Trophoblast cell (in vitro differentiated cells and primary cell): Measurements from ENCODE around the gene ORC5.

ENCODE experiments used
- DNase-seq, 2 donors: peaks; one replicate each; pipeline ENCODE4 v3.0.0-alpha.2; 2016
- H2AFZ ChIP-seq: 2 replicates; pipeline ENCODE4 v1.6.1; 2013; ENCODE audit warnings: low read length, moderate library complexity, mild to moderate bottlenecking; ENCODE audit not compliant: insufficient read depth, poor library complexity
- H2AK5ac ChIP-seq: 2 replicates; pipeline ENCODE4 v1.6.1; 2013; ENCODE audit warnings: mild to moderate bottlenecking, low read length
- H2BK120ac ChIP-seq: 2 replicates; pipeline ENCODE4 v1.6.1; 2013; ENCODE audit warnings: low read length, mild to moderate bottlenecking, moderate library complexity; ENCODE audit not compliant: insufficient read depth, poor library complexity
- H2BK12ac ChIP-seq: 2 replicates; pipeline ENCODE4 v1.6.1; 2013; ENCODE audit warnings: mild to moderate bottlenecking, low read length, moderate library complexity
- H2BK5ac ChIP-seq: 2 replicates; pipeline ENCODE4 v1.6.1; 2013; ENCODE audit warnings: low read length, low read depth, moderate library complexity, mild to moderate bottlenecking; ENCODE audit not compliant: poor library complexity
- H3K14ac ChIP-seq: 2 replicates; pipeline ENCODE4 v1.6.1; 2013; ENCODE audit warnings: mild to moderate bottlenecking, low read length
- H3K18ac ChIP-seq: 2 replicates; pipeline ENCODE4 v1.6.1; 2013; ENCODE audit warnings: mild to moderate bottlenecking, low read length
- H3K23ac ChIP-seq: 2 replicates; pipeline ENCODE4 v1.6.1; 2013; ENCODE audit warnings: low read length
- H3K27ac ChIP-seq: 2 replicates; pipeline ENCODE4 v1.5.1; 2013; ENCODE audit warnings: low read depth, mild to moderate bottlenecking, inconsistent platforms, low read length, moderate library complexity
- H3K27me3 ChIP-seq: 2 replicates; pipeline ENCODE4 v1.6.1; 2013; ENCODE audit warnings: inconsistent platforms, mild to moderate bottlenecking, low read length, moderate library complexity; ENCODE audit not compliant: insufficient read depth
- H3K36me3 ChIP-seq, 2 experiments: 1 replicate in 1 of 2; 2 replicates in 1 of 2; pipeline ENCODE4 v1.6.1; 2013; ENCODE audit warnings: low read length in 2 of 2, mild to moderate bottlenecking in 2 of 2, moderate library complexity in 1 of 2; ENCODE audit not compliant: insufficient read depth in 2 of 2, control insufficient read depth in 1 of 2
- H3K4ac ChIP-seq: 2 replicates; pipeline ENCODE4 v1.6.1; 2013; ENCODE audit warnings: low read depth, mild to moderate bottlenecking, low read length, moderate library complexity
- H3K4me1 ChIP-seq, 2 experiments: 1 replicate in 1 of 2; 2 replicates in 1 of 2; pipeline ENCODE4 v1.6.1; 2013; ENCODE audit warnings: low read length in 2 of 2, mild to moderate bottlenecking in 2 of 2, moderate library complexity in 1 of 2; ENCODE audit not compliant: insufficient read depth in 2 of 2, control insufficient read depth in 1 of 2
- H3K4me2 ChIP-seq: 2 replicates; pipeline ENCODE4 v1.6.1; 2013; ENCODE audit warnings: inconsistent platforms, mild to moderate bottlenecking, low read length, moderate library complexity
- H3K4me3 ChIP-seq: 2 replicates; pipeline ENCODE4 v1.5.1; 2013; ENCODE audit warnings: mild to moderate bottlenecking, low read depth, low read length, inconsistent platforms
- H3K79me1 ChIP-seq: one replicate; pipeline ENCODE4 v1.6.1; 2013; ENCODE audit warnings: low read length
- H3K79me2 ChIP-seq: 2 replicates; pipeline ENCODE4 v1.6.1; 2013; ENCODE audit warnings: low read length, mild to moderate bottlenecking; ENCODE audit not compliant: control insufficient read depth, insufficient read depth, poor library complexity
- H3K9ac ChIP-seq: 2 replicates; pipeline ENCODE4 v1.6.1; 2013; ENCODE audit warnings: mild to moderate bottlenecking, low read length
- H3K9me3 ChIP-seq: 2 replicates; pipeline ENCODE4 v1.6.1; 2013; ENCODE audit warnings: low read depth, mild to moderate bottlenecking, control low read depth, inconsistent platforms, low read length; ENCODE audit not compliant: insufficient read depth
- H4K12ac ChIP-seq: 2 replicates; pipeline ENCODE4 v1.6.1; 2013; ENCODE audit warnings: low read depth, mild to moderate bottlenecking, low read length, moderate library complexity
- H4K8ac ChIP-seq: 2 replicates; pipeline ENCODE4 v1.6.1; 2013; ENCODE audit warnings: low read depth, mild to moderate bottlenecking, low read length, moderate library complexity
- H4K91ac ChIP-seq: one replicate; pipeline ENCODE4 v1.6.1; 2013; ENCODE audit warnings: low read depth, mild to moderate bottlenecking, low read length, moderate library complexity
- WGBS: extraction: QIAGEN DNeasy Blood & Tissue Kit; methylation state at CpG from one replicate; pipeline ENCODE4 v1.1.7; 2013; ENCODE audit warnings: missing lambda C conversion rate; ENCODE audit not compliant: insufficient read length, insufficient coverage; ENCODE audit errors: extremely low coverage; 5-methylcytosine and 5-hydroxymethylcytosine counted together

The ORC5 gene

DNA sequence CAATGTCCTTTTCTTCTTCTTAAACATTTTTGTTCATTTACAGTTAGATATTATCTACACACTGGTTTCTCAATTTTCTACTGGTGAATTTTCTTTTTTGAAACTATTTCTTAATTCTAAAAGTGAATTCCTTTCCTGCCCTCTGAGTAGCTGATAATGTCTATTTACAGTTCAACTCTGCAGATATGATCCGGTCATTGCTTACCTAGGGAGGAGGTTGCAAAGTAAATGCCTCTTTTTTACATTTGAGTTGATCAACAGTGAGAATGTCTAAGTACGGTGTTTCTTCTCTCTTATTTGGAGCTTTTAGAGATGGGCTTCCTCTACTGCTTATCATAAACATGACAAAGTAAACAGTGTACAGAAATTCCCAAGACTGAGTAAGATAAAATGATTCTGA is 20.6 kb upstream of the ORC5 start:
- Histone ChIP-seq H3K79me1 (no peaks in the 10 kb centered on the region), H3K36me3 (no peaks in the 10 kb centered on the region), H3K27me3 (no peaks in the 10 kb centered on the region), H3K4me1 (no peaks in the 10 kb centered on the region), H4K12ac (no peak overlapping the region), H3K4me2 (no peak overlapping the region), H2BK120ac (no peak overlapping the region), H3K9me3 (no peaks in the 10 kb centered on the region), H3K9ac (no peak overlapping the region), H2BK5ac (no peak overlapping the region), H3K4me3 (no peak overlapping the region), H3K23ac (no peak overlapping the region), H3K4ac (no peak overlapping the region), H3K79me2 (no peaks in the 10 kb centered on the region), H2AFZ (no peak overlapping the region), H3K27ac (no peak overlapping the region), H2BK12ac (no peak overlapping the region), H4K8ac (no peak overlapping the region), H2AK5ac (no peak overlapping the region), H3K18ac (no peak overlapping the region), H4K91ac (no peak overlapping the region), H3K14ac (no peak overlapping the region)
- peak in 1 of 2 donors; percentile 68 for DNase-seq
- WGBS: no CpG with 5 or more reads among the region's 2 CpGs

GRCh38 chr7:104225451-104225850 is 17.6 kb upstream of the ORC5 start:
- no peaks in the 10 kb centered on the region for H3K36me3 ChIP-seq
- H3K27ac ChIP-seq: no peak overlapping the region
- no peak overlapping the region for H3K23ac ChIP-seq
- no peak overlapping the region for H2AK5ac ChIP-seq
- H3K4me2 ChIP-seq: no peak overlapping the region
- no peak overlapping the region for H4K12ac ChIP-seq
- H3K79me2 ChIP-seq: no peaks in the 10 kb centered on the region
- H4K91ac ChIP-seq: no peak overlapping the region
- H3K9me3 ChIP-seq: peaks cover under 1% of the 10 kb centered on the region
- H2BK12ac ChIP-seq: no peak overlapping the region
- no peak overlapping the region for H3K14ac ChIP-seq
- DNase-seq: no peak
- H3K79me1 ChIP-seq: no peaks in the 10 kb centered on the region
- no peak overlapping the region for H2AFZ ChIP-seq
- H3K9ac ChIP-seq: no peak overlapping the region
- H4K8ac ChIP-seq: no peak overlapping the region
- no peak overlapping the region for H2BK120ac ChIP-seq
- H2BK5ac ChIP-seq: no peak overlapping the region
- H3K4me1 ChIP-seq: no peaks in the 10 kb centered on the region
- WGBS: no CpG with 5 or more reads among the region's 1 CpG
- H3K18ac ChIP-seq: no peak overlapping the region
- no peak overlapping the region for H3K4me3 ChIP-seq
- H3K27me3 ChIP-seq: no peaks in the 10 kb centered on the region
- no peak overlapping the region for H3K4ac ChIP-seq

GRCh38 chr7:104217620-104218019 is 9.8 kb upstream of the ORC5 start:
- no peaks in the 10 kb centered on the region for H3K79me1 ChIP-seq
- H2BK12ac ChIP-seq: no peak overlapping the region
- no peak overlapping the region for H3K9ac ChIP-seq
- H3K4me1 ChIP-seq: no peaks in the 10 kb centered on the region
- H3K4ac ChIP-seq: no peak overlapping the region
- peaks cover 2% of the 10 kb centered on the region for H3K9me3 ChIP-seq
- H3K18ac ChIP-seq: no peak overlapping the region
- H3K27ac ChIP-seq: no peak overlapping the region
- H2BK120ac ChIP-seq: no peak overlapping the region
- H3K36me3 ChIP-seq: no peaks in the 10 kb centered on the region
- H3K27me3 ChIP-seq: no peaks in the 10 kb centered on the region
- H4K8ac ChIP-seq: no peak overlapping the region
- H2AFZ ChIP-seq: no peak overlapping the region
- no peak for DNase-seq
- no CpG with 5 or more reads among the region's 4 CpGs for WGBS
- H4K91ac ChIP-seq: no peak overlapping the region
- no peak overlapping the region for H3K23ac ChIP-seq
- H2AK5ac ChIP-seq: no peak overlapping the region
- no peaks in the 10 kb centered on the region for H3K79me2 ChIP-seq
- no peak overlapping the region for H4K12ac ChIP-seq
- no peak overlapping the region for H2BK5ac ChIP-seq
- no peak overlapping the region for H3K14ac ChIP-seq
- no peak overlapping the region for H3K4me3 ChIP-seq
- no peak overlapping the region for H3K4me2 ChIP-seq

DNA sequence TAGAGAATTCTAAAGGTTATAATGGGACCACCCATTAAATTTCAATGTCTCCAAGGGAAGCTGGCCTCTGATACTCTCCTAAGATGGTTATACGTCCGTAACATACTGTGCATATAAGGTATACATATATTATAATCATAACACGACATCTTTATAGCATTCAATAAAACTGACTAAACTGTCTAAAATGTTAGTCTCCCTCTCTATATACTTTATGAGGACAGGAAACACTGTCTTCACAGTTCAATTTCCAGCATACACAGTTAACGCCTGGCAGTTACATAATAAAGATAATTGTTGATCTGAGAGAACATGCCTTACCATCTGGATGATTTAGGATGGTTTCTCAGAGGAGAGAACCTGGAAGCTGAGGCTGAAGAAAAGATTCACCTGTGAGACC is 1.2 kb upstream of the ORC5 start:
- H4K8ac ChIP-seq: no peak overlapping the region
- H3K4ac ChIP-seq: no peak overlapping the region
- no peak overlapping the region for H2BK5ac ChIP-seq
- no peak overlapping the region for H2BK12ac ChIP-seq
- no peak overlapping the region for H4K12ac ChIP-seq
- no peak overlapping the region for H2AFZ ChIP-seq
- H2AK5ac ChIP-seq: no peak overlapping the region
- no peaks in the 10 kb centered on the region for H3K9me3 ChIP-seq
- H3K9ac ChIP-seq: no peak overlapping the region
- H3K36me3 ChIP-seq: no peaks in the 10 kb centered on the region
- DNase-seq: no peak
- H3K4me1 ChIP-seq: peaks cover 2 to 3% of the 10 kb centered on the region in 2 experiments
- H3K4me3 ChIP-seq: no peak overlapping the region
- H3K4me2 ChIP-seq: no peak overlapping the region
- H3K79me1 ChIP-seq: peaks cover 6% of the 10 kb centered on the region
- H3K79me2 ChIP-seq: peaks cover 2% of the 10 kb centered on the region
- H3K27ac ChIP-seq: no peak overlapping the region
- H3K18ac ChIP-seq: no peak overlapping the region
- H2BK120ac ChIP-seq: no peak overlapping the region
- H3K14ac ChIP-seq: no peak overlapping the region
- H3K27me3 ChIP-seq: no peaks in the 10 kb centered on the region
- no CpG with 5 or more reads among the region's 4 CpGs for WGBS
- no peak overlapping the region for H4K91ac ChIP-seq
- H3K23ac ChIP-seq: no peak overlapping the region
